NT2/D1 (cell line): ENCODE results near the gene PIK3CB.
A peak's percentile ranks its signal among the peaks of the same experiment; 100 is the strongest.
"Not testable (repeated sequence)": the region's sequence is repeated elsewhere in the genome, so short reads cannot be mapped to it uniquely, and the experiment has no call there.

Experiments
- DNase-seq: peaks from one replicate; pipeline ENCODE4 v3.0.0-alpha.2; 2011; ENCODE audit warnings: low read depth, low spot score
- H3K27me3 ChIP-seq: 2 replicates; pipeline ENCODE4 v1.6.0; 2011; ENCODE audit warnings: mild to moderate bottlenecking; ENCODE audit not compliant: insufficient read length, insufficient read depth
- H3K36me3 ChIP-seq: 2 replicates; pipeline ENCODE4 v1.6.1; 2011; ENCODE audit warnings: mild to moderate bottlenecking, low read length, mixed read lengths; ENCODE audit not compliant: insufficient read depth, insufficient read length
- H3K4me1 ChIP-seq: 2 replicates; pipeline ENCODE4 v1.5.1; 2011; ENCODE audit not compliant: insufficient read depth, insufficient read length
- H3K4me3 ChIP-seq: 2 replicates; pipeline ENCODE4 v1.5.1; 2011; ENCODE audit warnings: low read depth; ENCODE audit not compliant: insufficient read length
- H3K9ac ChIP-seq: 2 replicates; pipeline ENCODE4 v1.6.0; 2011; ENCODE audit warnings: low read depth; ENCODE audit not compliant: insufficient read length
- H3K9me3 ChIP-seq: 2 replicates; pipeline ENCODE4 v1.5.1; 2011; ENCODE audit warnings: mild to moderate bottlenecking, low read length; ENCODE audit not compliant: insufficient read depth
- SUZ12 ChIP-seq: IDR thresholded peaks from 2 replicates; pipeline ENCODE4 v1.6.1; 2011; ENCODE audit not compliant: insufficient read length, insufficient read depth; ENCODE audit errors: extremely low read depth
- YY1 ChIP-seq: IDR thresholded peaks from 2 replicates; pipeline ENCODE4 v1.6.1; 2011; ENCODE audit not compliant: insufficient read length, insufficient read depth
- ZNF274 ChIP-seq: IDR thresholded peaks from 2 replicates; pipeline ENCODE4 v1.6.1; 2011; ENCODE audit warnings: mild to moderate bottlenecking, low read depth, low read length

PIK3CB gene

DNA sequence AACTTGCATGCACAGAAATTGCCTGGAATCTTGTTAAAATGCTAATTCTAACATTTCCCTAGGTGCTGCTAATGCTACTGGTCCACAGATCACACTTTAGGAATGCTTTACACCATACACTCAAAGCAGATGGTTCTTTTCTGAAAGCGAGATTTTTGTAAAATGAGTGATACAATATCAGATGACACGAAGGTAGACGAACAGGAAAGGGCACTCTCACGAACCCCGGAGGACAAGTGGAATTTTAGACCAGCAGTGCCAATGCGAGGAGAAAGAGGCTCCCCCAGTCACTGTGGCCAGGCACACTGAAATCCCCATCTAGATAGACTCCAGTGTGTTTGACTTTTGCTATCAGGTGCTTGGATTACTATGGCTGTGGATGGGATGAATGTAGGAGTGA lies 205.2 kb downstream of the PIK3CB start:
- no peaks in the 10 kb centered on the region for H3K4me1 ChIP-seq
- no peak for DNase-seq
- H3K36me3 ChIP-seq = peaks cover 33% of the 10 kb centered on the region
- no peak overlapping the region for H3K9ac ChIP-seq
- TF ChIP-seq YY1 = no peak
- TF ChIP-seq ZNF274 = no peak
- TF ChIP-seq SUZ12 = no peak
- H3K4me3 ChIP-seq = no peak overlapping the region
- H3K9me3 ChIP-seq = no peaks in the 10 kb centered on the region
- H3K27me3 ChIP-seq = no peaks in the 10 kb centered on the region

- H3K9me3 ChIP-seq = no peaks in the 10 kb centered on the region
- no peak for TF ChIP-seq YY1
- TF ChIP-seq ZNF274 = no peak
- no peak for TF ChIP-seq SUZ12
- no peak for DNase-seq
These were observed 208.9 kb downstream of the PIK3CB start for GRCh38 chr3:138625707-138626365.

GRCh38 chr3:138624518-138624917 lies 210.2 kb downstream of the PIK3CB start:
- Histone ChIP-seq H3K27me3 (no peaks in the 10 kb centered on the region), H3K4me1 (no peaks in the 10 kb centered on the region), H3K9me3 (no peaks in the 10 kb centered on the region), H3K9ac (no peak overlapping the region), H3K36me3 (peaks cover 18% of the 10 kb centered on the region), H3K4me3 (no peak overlapping the region)
- no peak for TF ChIP-seq SUZ12
- no peak for TF ChIP-seq YY1
- DNase-seq = no peak

More at GRCh38 chr3:138625707-138626365, 208.9 kb downstream of the PIK3CB start:
- H3K36me3 ChIP-seq = peaks cover 28% of the 10 kb centered on the region
- no peaks in the 10 kb centered on the region for H3K27me3 ChIP-seq
- no peak overlapping the region for H3K4me3 ChIP-seq
- no peaks in the 10 kb centered on the region for H3K4me1 ChIP-seq
- no peak overlapping the region for H3K9ac ChIP-seq

- no peak for TF ChIP-seq ZNF274
- TF ChIP-seq YY1 = no peak
- no peak for TF ChIP-seq SUZ12
- Histone ChIP-seq H3K4me3 (no peak overlapping the region), H3K36me3 (peaks cover 10% of the 10 kb centered on the region), H3K4me1 (no peaks in the 10 kb centered on the region), H3K9me3 (no peaks in the 10 kb centered on the region), H3K27me3 (no peaks in the 10 kb centered on the region), H3K9ac (no peak overlapping the region)
- DNase-seq = no peak
These were observed 214.3 kb downstream of the PIK3CB start for GRCh38 chr3:138620431-138620830.

DNA sequence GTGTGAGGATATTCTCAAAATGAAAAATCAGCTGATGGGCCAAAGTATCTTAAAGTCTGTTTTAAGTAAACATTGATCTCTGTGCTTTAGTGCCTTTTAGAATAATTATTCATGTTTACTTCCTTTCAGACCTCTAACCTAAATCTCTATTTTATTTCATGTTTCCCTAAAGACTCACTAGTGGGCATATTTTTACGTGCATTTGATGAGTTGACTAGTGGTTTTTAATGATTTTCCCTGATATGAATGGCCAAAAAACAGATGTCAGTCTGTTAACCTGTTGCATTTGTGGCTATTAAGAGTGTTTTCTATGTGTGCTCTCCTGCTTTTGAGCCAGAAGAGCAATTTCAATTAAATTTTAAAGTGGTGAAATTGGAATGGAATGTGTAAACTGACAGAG lies 219.3 kb downstream of the PIK3CB start:
- H3K27me3 ChIP-seq = no peaks in the 10 kb centered on the region
- TF ChIP-seq ZNF274 (no peak), SUZ12 (no peak), YY1 (no peak)
- peaks cover 7% of the 10 kb centered on the region for H3K36me3 ChIP-seq
- no peak overlapping the region for H3K4me3 ChIP-seq
- H3K4me1 ChIP-seq = no peaks in the 10 kb centered on the region
- H3K9me3 ChIP-seq = no peaks in the 10 kb centered on the region
- H3K9ac ChIP-seq = no peak overlapping the region
- no peak for DNase-seq

DNA sequence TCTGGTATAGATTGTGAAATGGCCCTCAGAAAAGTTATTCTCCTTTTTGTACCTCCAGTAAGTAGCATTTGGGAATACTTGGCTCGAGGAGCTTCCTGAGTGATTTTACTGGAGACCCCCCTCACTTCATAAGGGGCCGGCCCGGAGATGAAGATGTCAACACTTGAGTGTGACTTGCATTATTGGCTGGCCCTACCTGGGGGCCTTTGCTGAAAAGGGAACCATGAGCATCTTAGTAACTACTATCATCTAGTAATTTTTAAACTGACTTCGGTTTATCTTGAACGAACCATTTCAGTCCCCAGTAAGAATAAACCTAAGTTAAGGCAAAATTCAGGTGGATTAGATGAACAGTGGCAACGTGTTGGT lies 224.8 kb downstream of the PIK3CB start:
- Histone ChIP-seq H3K4me3 (no peak overlapping the region), H3K9ac (no peak overlapping the region), H3K27me3 (no peaks in the 10 kb centered on the region), H3K9me3 (no peaks in the 10 kb centered on the region), H3K36me3 (peaks cover 7% of the 10 kb centered on the region), H3K4me1 (no peaks in the 10 kb centered on the region)
- no peak for DNase-seq
- TF ChIP-seq SUZ12 (no peak), ZNF274 (no peak), YY1 (no peak)

- Histone ChIP-seq H3K9ac (peak within 1 kb of the TSS; percentile 91), H3K4me1 (no peaks in the 10 kb centered on the region), H3K4me3 (peak within 1 kb of the TSS; percentile 79), H3K27me3 (no peaks in the 10 kb centered on the region), H3K36me3 (peaks cover 7% of the 10 kb centered on the region), H3K9me3 (no peaks in the 10 kb centered on the region; the same call in 1 of the 2 replicates)
- no peak for DNase-seq
- no peak for TF ChIP-seq ZNF274
- TF ChIP-seq SUZ12 = no peak
- no peak for TF ChIP-seq YY1
These were observed 226.2 kb downstream of the PIK3CB start, which contains the start of gene FAIM for GRCh38 chr3:138608322-138609135. Gene FAIM, plus strand, starts transcription at chr3:138608771. Its CDS starts 10,956 bp downstream, at chr3:138619727.

- H3K4me3 ChIP-seq, H3K4me1 ChIP-seq, H3K9ac ChIP-seq, DNase-seq, H3K27me3 ChIP-seq, H3K36me3 ChIP-seq: not testable (repeated sequence)
- peaks cover 12% of the 10 kb centered on the region; the same call in 1 of the 2 replicates for H3K9me3 ChIP-seq
These were observed 230.6 kb downstream of the PIK3CB start for GRCh38 chr3:138604106-138604595.
